ENCODE measurements around the gene SQOR.

Gene SQOR

DNA sequence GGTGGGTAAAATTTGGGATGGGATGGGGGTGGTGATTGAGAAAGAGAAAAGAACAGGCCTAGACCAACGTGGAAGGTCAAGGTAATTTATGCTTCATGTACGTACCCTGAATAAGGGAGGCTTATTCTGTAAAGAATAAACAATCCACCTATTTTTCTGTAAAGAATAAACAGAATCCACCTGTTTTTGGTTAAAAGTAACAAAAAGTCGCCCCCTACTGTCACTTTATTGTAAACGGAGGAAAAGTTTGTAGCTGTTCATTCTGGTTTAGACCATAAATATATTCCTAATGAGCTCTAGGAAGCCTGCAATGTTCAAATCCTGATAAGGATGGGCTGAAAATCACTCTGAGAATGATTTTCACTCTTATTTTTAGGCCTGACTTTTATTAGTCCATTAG, 23.5 kb upstream of the SQOR start:
- TF ChIP-seq ZBTB7A (IDR thresholded peaks at IDR 0.05; ENCODE audit: low read depth) (no peak), YY1 (IDR thresholded peaks at IDR 0.05; ENCODE audit: low read depth) (no peak), RAD21 (IDR thresholded peaks at IDR 0.05; ENCODE audit: low read depth) (peak; percentile 39), CEBPB (IDR thresholded peaks at IDR 0.05) (no peak), FOXM1 (IDR thresholded peaks at IDR 0.05; ENCODE audit: borderline replicate concordance, low read depth) (no peak), NFIC (IDR thresholded peaks at IDR 0.05) (no peak)
- TF ChIP-seq, protein P1, sequence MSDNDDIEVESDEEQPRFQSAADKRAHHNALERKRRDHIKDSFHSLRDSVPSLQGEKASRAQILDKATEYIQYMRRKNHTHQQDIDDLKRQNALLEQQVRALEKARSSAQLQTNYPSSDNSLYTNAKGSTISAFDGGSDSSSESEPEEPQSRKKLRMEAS (IDR thresholded peaks at IDR 0.05): no peak

DNA sequence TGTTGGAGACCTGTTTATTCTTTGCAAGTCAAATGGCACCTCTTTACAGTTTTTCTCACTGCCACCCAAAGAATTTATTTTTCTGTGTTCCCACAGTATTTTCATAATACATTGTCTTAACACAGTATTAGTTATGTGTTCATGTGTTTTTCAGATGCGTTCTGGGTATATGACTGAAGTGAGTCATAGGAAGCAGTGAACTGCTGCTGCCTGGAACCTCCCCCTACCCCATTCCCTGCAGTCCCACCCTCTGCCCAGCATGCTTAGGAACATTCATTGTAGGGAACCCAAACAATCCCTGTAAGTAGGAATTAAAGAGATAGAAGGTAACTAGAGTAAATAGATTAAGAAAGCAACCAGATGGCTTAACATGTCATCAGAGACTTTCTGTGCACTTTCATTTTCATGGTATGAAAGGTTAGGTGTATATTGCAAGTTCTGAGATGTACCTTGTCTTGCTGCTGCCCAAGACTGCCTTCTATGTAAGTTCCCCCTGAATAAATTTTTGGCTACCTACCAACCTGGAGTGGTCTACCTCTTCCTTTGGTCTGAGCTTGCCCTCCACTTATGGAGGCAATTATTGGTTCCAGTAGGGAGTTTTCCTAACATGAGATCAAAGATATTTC, 21.9 kb upstream of the SQOR start:
- TF ChIP-seq EGR1 (IDR thresholded peaks at IDR 0.05) (no peak), TCF12 (IDR thresholded peaks at IDR 0.05; ENCODE audit: low read depth) (no peak), TEAD4 (IDR thresholded peaks at IDR 0.05) (no peak), RAD21 (IDR thresholded peaks at IDR 0.05; ENCODE audit: low read depth) (no peak), CEBPB (IDR thresholded peaks at IDR 0.05) (no peak), TAF1 (IDR thresholded peaks at IDR 0.05; ENCODE audit: low read depth) (no peak), YY1 (IDR thresholded peaks at IDR 0.05; ENCODE audit: low read depth) (no peak), NFIC (IDR thresholded peaks at IDR 0.05) (no peak), EP300 (IDR thresholded peaks at IDR 0.05; ENCODE audit: borderline replicate concordance) (no peak), FOXM1 (IDR thresholded peaks at IDR 0.05; ENCODE audit: borderline replicate concordance, low read depth) (no peak)
- TF ChIP-seq, protein P1 (IDR thresholded peaks at IDR 0.05): no peak
- TF ChIP-seq, protein P2, sequence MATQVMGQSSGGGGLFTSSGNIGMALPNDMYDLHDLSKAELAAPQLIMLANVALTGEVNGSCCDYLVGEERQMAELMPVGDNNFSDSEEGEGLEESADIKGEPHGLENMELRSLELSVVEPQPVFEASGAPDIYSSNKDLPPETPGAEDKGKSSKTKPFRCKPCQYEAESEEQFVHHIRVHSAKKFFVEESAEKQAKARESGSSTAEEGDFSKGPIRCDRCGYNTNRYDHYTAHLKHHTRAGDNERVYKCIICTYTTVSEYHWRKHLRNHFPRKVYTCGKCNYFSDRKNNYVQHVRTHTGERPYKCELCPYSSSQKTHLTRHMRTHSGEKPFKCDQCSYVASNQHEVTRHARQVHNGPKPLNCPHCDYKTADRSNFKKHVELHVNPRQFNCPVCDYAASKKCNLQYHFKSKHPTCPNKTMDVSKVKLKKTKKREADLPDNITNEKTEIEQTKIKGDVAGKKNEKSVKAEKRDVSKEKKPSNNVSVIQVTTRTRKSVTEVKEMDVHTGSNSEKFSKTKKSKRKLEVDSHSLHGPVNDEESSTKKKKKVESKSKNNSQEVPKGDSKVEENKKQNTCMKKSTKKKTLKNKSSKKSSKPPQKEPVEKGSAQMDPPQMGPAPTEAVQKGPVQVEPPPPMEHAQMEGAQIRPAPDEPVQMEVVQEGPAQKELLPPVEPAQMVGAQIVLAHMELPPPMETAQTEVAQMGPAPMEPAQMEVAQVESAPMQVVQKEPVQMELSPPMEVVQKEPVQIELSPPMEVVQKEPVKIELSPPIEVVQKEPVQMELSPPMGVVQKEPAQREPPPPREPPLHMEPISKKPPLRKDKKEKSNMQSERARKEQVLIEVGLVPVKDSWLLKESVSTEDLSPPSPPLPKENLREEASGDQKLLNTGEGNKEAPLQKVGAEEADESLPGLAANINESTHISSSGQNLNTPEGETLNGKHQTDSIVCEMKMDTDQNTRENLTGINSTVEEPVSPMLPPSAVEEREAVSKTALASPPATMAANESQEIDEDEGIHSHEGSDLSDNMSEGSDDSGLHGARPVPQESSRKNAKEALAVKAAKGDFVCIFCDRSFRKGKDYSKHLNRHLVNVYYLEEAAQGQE (IDR thresholded peaks at IDR 0.05; ENCODE audit: low read depth): no peak

DNA sequence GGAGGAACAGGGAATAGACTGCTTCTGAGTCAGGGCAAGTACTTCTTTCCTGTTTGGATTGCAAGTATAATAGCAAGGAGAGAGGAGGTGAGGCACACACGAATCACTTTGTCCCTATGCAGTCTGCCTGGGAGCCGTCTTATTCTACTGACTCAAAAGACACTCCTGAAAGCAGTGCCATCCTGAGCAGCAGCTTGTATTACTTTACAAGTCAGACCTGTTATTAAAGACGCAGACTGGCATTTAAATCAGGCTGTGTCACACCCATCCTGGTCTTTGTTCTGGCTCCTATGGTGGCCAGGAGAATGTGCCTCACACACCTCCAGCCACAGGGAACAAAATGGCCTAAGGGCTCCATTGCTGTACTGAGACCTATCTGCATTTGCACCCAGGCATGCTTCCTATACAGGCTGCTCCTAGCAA, 17.9 kb upstream of the SQOR start:
- TF ChIP-seq EGR1 (IDR thresholded peaks at IDR 0.05): no peak
- no peak for TF ChIP-seq TAF1 (IDR thresholded peaks at IDR 0.05; ENCODE audit: low read depth)
- TF ChIP-seq CREB1 (IDR thresholded peaks at IDR 0.05; ENCODE audit: low read depth): no peak
- TF ChIP-seq, protein P1 (IDR thresholded peaks at IDR 0.05): no peak
- no peak for TF ChIP-seq FOXM1 (IDR thresholded peaks at IDR 0.05; ENCODE audit: borderline replicate concordance, low read depth)
- no peak for TF ChIP-seq TEAD4 (IDR thresholded peaks at IDR 0.05)
- TF ChIP-seq, protein P3, sequence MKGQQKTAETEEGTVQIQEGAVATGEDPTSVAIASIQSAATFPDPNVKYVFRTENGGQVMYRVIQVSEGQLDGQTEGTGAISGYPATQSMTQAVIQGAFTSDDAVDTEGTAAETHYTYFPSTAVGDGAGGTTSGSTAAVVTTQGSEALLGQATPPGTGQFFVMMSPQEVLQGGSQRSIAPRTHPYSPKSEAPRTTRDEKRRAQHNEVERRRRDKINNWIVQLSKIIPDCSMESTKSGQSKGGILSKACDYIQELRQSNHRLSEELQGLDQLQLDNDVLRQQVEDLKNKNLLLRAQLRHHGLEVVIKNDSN (IDR thresholded peaks at IDR 0.05): no peak
- TF ChIP-seq, protein P2 (IDR thresholded peaks at IDR 0.05; ENCODE audit: low read depth): no peak
- TF ChIP-seq RAD21 (IDR thresholded peaks at IDR 0.05; ENCODE audit: low read depth): no peak
- no peak for TF ChIP-seq CEBPB (IDR thresholded peaks at IDR 0.05)
- no peak for TF ChIP-seq NFIC (IDR thresholded peaks at IDR 0.05)
- TF ChIP-seq TCF12 (IDR thresholded peaks at IDR 0.05; ENCODE audit: low read depth): no peak
- TF ChIP-seq YY1 (IDR thresholded peaks at IDR 0.05; ENCODE audit: low read depth): no peak
- TF ChIP-seq ZBTB7A (IDR thresholded peaks at IDR 0.05; ENCODE audit: low read depth): no peak

DNA sequence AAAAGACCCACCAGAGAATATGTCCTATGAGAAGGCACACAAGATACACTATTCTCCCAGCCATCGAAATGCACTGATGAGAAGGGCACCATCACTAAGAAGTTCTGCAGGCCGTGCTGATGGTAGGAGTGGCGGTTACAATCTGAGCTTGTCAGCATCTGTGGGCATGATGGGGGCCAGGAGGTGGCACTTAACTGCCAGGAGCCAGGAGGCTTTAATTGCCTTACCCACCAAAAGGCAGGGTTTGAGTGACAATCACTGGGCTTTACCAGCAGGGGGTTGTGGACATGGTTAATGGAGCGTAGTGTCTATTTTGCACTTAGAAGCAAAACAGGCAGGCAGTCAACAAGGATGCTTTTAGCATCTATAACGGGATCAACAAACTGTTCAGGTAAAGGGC, 16.0 kb upstream of the SQOR start:
- no peak for TF ChIP-seq EP300 (IDR thresholded peaks at IDR 0.05; ENCODE audit: borderline replicate concordance)
- no peak for TF ChIP-seq CREB1 (IDR thresholded peaks at IDR 0.05; ENCODE audit: low read depth)
- TF ChIP-seq, protein P1 (IDR thresholded peaks at IDR 0.05): no peak
- no peak for TF ChIP-seq CEBPB (IDR thresholded peaks at IDR 0.05)
- no peak for TF ChIP-seq FOXM1 (IDR thresholded peaks at IDR 0.05; ENCODE audit: borderline replicate concordance, low read depth)
- TF ChIP-seq ZBTB7A (IDR thresholded peaks at IDR 0.05; ENCODE audit: low read depth): no peak
- TF ChIP-seq TEAD4 (IDR thresholded peaks at IDR 0.05): no peak
- TF ChIP-seq TAF1 (IDR thresholded peaks at IDR 0.05; ENCODE audit: low read depth): no peak
- TF ChIP-seq EGR1 (IDR thresholded peaks at IDR 0.05): no peak
- TF ChIP-seq RAD21 (IDR thresholded peaks at IDR 0.05; ENCODE audit: low read depth): no peak
- TF ChIP-seq, protein P3 (IDR thresholded peaks at IDR 0.05): no peak
- TF ChIP-seq TCF12 (IDR thresholded peaks at IDR 0.05; ENCODE audit: low read depth): no peak
- TF ChIP-seq, protein P2 (IDR thresholded peaks at IDR 0.05; ENCODE audit: low read depth): no peak
- no peak for TF ChIP-seq YY1 (IDR thresholded peaks at IDR 0.05; ENCODE audit: low read depth)

All from Ishikawa (cell line).